ENCODE results near the gene S100A2.
A peak's percentile ranks its signal among the peaks of the same experiment; 100 is the strongest.

The S100A2 gene

DNA sequence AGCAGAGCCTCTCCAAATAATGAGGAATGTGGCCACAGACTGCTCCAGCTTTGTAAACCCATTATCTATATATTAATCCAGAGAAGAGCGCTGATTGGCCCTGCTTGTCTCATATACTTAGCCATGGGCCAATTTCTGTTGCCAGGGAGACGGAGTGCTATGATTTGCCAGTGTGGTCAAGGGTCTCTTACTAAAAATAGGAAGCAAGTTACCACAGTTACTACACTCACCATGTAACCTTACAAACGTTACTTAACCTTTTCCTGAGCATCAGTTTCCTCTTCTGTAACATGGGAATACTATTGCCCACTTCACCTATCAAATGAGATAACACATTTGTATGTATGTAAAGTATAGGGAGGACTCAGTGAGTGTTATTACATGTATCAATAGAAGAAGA lies 7.7 kb upstream of the S100A2 start:
- Histone ChIP-seq H3K4me3 (ENCODE audit: severe bottlenecking) (no peak overlapping the region), H3K36me3 (ENCODE audit: low read depth) (no peaks in the 10 kb centered on the region), H3K9me3 (ENCODE audit: severe bottlenecking) (no peaks in the 10 kb centered on the region), H3K4me1 (ENCODE audit: insufficient read depth, poor library complexity, severe bottlenecking) (peaks cover 20% of the 10 kb centered on the region), H3K27ac (ENCODE audit: poor library complexity, severe bottlenecking) (peak overlapping the region; percentile 82), H3K27me3 (ENCODE audit: insufficient read depth, poor library complexity, severe bottlenecking) (no peaks in the 10 kb centered on the region)
- TF ChIP-seq, protein P1, sequence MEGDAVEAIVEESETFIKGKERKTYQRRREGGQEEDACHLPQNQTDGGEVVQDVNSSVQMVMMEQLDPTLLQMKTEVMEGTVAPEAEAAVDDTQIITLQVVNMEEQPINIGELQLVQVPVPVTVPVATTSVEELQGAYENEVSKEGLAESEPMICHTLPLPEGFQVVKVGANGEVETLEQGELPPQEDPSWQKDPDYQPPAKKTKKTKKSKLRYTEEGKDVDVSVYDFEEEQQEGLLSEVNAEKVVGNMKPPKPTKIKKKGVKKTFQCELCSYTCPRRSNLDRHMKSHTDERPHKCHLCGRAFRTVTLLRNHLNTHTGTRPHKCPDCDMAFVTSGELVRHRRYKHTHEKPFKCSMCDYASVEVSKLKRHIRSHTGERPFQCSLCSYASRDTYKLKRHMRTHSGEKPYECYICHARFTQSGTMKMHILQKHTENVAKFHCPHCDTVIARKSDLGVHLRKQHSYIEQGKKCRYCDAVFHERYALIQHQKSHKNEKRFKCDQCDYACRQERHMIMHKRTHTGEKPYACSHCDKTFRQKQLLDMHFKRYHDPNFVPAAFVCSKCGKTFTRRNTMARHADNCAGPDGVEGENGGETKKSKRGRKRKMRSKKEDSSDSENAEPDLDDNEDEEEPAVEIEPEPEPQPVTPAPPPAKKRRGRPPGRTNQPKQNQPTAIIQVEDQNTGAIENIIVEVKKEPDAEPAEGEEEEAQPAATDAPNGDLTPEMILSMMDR (IDR thresholded peaks at IDR 0.05; ENCODE audit: poor library complexity, severe bottlenecking) = no peak
- DNase-seq (ENCODE audit: low spot score) (no peak), ATAC-seq (ENCODE audit: low read depth) (no peak)

DNA sequence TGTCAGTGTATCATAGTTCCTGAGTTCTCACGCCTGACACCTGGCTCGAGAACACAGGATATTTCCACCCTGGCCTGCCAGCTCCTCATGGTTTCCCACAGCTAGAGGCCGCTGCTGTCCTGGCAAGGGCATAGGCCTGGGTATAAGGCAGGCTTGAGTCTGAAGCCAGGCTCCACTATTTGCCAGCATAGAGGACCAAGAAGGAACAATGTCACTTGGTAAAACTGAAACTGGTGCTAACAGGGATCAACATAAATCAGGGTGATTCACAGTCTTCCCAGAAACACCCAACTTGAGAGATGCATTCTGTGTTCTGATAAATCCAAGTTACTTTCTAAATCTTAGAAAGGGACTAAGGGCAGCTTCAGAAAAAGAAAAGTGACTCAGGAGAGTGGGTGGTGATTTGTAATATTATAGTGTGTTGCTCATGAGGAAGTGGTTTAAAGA lies 6.9 kb upstream of the S100A2 start:
- H3K9me3 ChIP-seq (ENCODE audit: severe bottlenecking) = no peaks in the 10 kb centered on the region
- ATAC-seq (ENCODE audit: low read depth) = peak; percentile 73
- H3K36me3 ChIP-seq (ENCODE audit: low read depth) = no peaks in the 10 kb centered on the region
- TF ChIP-seq, protein P1 (IDR thresholded peaks at IDR 0.05; ENCODE audit: poor library complexity, severe bottlenecking) = peak; percentile 98
- no peaks in the 10 kb centered on the region for H3K27me3 ChIP-seq (ENCODE audit: insufficient read depth, poor library complexity, severe bottlenecking)
- peak overlapping the region; percentile 82 for H3K27ac ChIP-seq (ENCODE audit: poor library complexity, severe bottlenecking)
- DNase-seq (ENCODE audit: low spot score) = peak; percentile 84
- H3K4me3 ChIP-seq (ENCODE audit: severe bottlenecking) = no peak overlapping the region
- peaks cover 27% of the 10 kb centered on the region for H3K4me1 ChIP-seq (ENCODE audit: insufficient read depth, poor library complexity, severe bottlenecking)

DNA sequence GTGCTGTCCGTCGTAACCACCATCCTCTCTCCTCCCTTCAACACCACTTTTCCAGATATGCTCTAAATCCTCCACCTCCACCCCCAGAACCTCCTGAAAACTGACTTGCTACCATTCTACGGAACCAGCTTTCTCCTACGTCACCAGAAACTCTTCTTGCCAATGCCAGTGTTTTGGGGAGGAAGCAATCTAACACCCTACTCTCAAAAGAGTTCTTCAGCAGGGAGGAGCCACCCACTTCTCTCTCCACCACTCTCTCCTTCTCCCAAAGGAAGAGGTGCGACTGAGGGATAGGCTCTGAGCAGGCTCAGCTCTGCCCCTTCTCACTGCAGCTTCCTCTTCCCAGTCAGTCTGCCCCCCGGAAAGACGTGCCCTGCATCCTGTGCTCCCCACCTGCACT lies 6.1 kb upstream of the S100A2 start:
- TF ChIP-seq, protein P1 (IDR thresholded peaks at IDR 0.05; ENCODE audit: poor library complexity, severe bottlenecking) = no peak
- H3K27me3 ChIP-seq (ENCODE audit: insufficient read depth, poor library complexity, severe bottlenecking) = no peaks in the 10 kb centered on the region
- no peak for DNase-seq (ENCODE audit: low spot score)
- no peaks in the 10 kb centered on the region for H3K36me3 ChIP-seq (ENCODE audit: low read depth)
- H3K9me3 ChIP-seq (ENCODE audit: severe bottlenecking) = no peaks in the 10 kb centered on the region
- H3K4me3 ChIP-seq (ENCODE audit: severe bottlenecking) = no peak overlapping the region
- no peak for ATAC-seq (ENCODE audit: low read depth)
- H3K27ac ChIP-seq (ENCODE audit: poor library complexity, severe bottlenecking) = peak overlapping the region; percentile 82
- H3K4me1 ChIP-seq (ENCODE audit: insufficient read depth, poor library complexity, severe bottlenecking) = peaks cover 36% of the 10 kb centered on the region

DNA sequence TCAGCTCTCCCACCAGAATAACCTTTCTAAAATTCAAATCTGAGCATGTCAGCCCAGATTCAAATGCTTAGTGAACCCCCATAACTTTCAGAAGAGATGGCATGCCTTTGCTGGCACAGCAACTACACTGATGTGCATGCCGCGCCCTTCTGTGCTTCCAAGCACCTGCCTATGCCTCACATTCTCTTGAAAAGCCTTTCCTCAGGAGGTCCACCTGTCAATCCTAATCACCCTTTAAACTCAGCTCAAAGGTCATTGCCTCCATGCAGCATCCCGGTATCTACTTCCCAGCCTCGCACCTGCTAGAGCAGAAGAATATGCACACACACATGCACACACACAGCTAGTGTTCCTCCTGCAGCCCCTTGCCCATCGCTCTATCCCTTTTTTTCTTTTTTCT lies 5.2 kb upstream of the S100A2 start:
- TF ChIP-seq, protein P1 (IDR thresholded peaks at IDR 0.05; ENCODE audit: poor library complexity, severe bottlenecking) = no peak
- peaks cover 38% of the 10 kb centered on the region for H3K4me1 ChIP-seq (ENCODE audit: insufficient read depth, poor library complexity, severe bottlenecking)
- ATAC-seq (ENCODE audit: low read depth) = no peak
- no peak overlapping the region for H3K27ac ChIP-seq (ENCODE audit: poor library complexity, severe bottlenecking)
- H3K27me3 ChIP-seq (ENCODE audit: insufficient read depth, poor library complexity, severe bottlenecking) = no peaks in the 10 kb centered on the region
- no peak for DNase-seq (ENCODE audit: low spot score)
- H3K9me3 ChIP-seq (ENCODE audit: severe bottlenecking) = no peaks in the 10 kb centered on the region
- no peaks in the 10 kb centered on the region for H3K36me3 ChIP-seq (ENCODE audit: low read depth)
- no peak overlapping the region for H3K4me3 ChIP-seq (ENCODE audit: severe bottlenecking)

DNA sequence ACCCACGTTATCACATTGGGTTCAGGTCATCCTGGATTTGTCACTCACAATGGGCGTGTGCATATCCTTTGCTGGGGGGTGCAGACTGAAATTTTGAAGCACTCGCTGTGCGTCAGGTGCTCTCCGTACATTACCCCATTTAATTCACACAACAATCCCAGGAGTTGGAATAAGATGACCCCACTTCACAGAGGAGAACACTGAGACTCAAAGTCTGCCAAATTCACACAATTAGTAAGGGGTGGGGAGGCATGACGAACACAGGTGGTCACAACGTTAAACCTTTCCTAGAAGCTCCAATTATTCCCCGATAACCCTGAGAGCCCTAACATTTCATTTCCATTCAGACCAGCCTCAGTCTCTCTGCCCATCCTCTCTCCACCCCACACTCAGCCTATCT lies 3.8 kb upstream of the S100A2 start:
- peaks cover 40% of the 10 kb centered on the region for H3K4me1 ChIP-seq (ENCODE audit: insufficient read depth, poor library complexity, severe bottlenecking)
- TF ChIP-seq, protein P1 (IDR thresholded peaks at IDR 0.05; ENCODE audit: poor library complexity, severe bottlenecking) = no peak
- H3K9me3 ChIP-seq (ENCODE audit: severe bottlenecking) = no peaks in the 10 kb centered on the region
- H3K36me3 ChIP-seq (ENCODE audit: low read depth) = peaks cover 8% of the 10 kb centered on the region
- no peak overlapping the region for H3K4me3 ChIP-seq (ENCODE audit: severe bottlenecking)
- DNase-seq (ENCODE audit: low spot score) = no peak
- no peaks in the 10 kb centered on the region for H3K27me3 ChIP-seq (ENCODE audit: insufficient read depth, poor library complexity, severe bottlenecking)
- H3K27ac ChIP-seq (ENCODE audit: poor library complexity, severe bottlenecking) = peak overlapping the region; percentile 100
- ATAC-seq (ENCODE audit: low read depth) = no peak

Data from RWPE2 (cell line).